ENCODE measurements around the gene MAP2.

- no peak for TF ChIP-seq CTCF (IDR thresholded peaks at IDR 0.05)
- no peak for TF ChIP-seq POLR2A (IDR thresholded peaks at IDR 0.05)
Measured at GRCh38 chr2:209383212-209383611, 40.6 kb upstream of the MAP2 start.
